WTC11 (cell line): ENCODE measurements around the gene AIFM2.

Experiments
- CREM ChIP-seq: sonication (generic); formaldehyde crosslinking; IDR thresholded peaks from 2 replicates; pipeline ENCODE4 v1.8.1; 2022; ENCODE audit warnings: mild to moderate bottlenecking, missing genetic modification reagents, moderate library complexity
- CTCF ChIP-seq: fragments of 200-600 bp; IDR thresholded peaks from 2 replicates; pipeline ENCODE4 v1.8.0; 2022; ENCODE audit warnings: antibody characterized with exemption
- GTF2I ChIP-seq: fragments of 250-450 bp; sonication (Bioruptor Pico); conservative IDR thresholded peaks from 2 replicates; pipeline ENCODE4 v1.4.0; 2021; ENCODE audit warnings: mild to moderate bottlenecking
- MAX ChIP-seq: sonication (generic); formaldehyde crosslinking; IDR thresholded peaks from 2 replicates; pipeline ENCODE4 v1.8.0; 2022; ENCODE audit warnings: mild to moderate bottlenecking, missing genetic modification reagents
- NFATC4 ChIP-seq: fragments of 250-450 bp; sonication (Bioruptor Pico); IDR thresholded peaks from 2 replicates; pipeline ENCODE4 v1.9.0; 2021; ENCODE audit warnings: mild to moderate bottlenecking
- NFYB ChIP-seq: sonication (generic); formaldehyde crosslinking; conservative IDR thresholded peaks from 2 replicates; pipeline ENCODE4 v1.8.0; 2022; ENCODE audit warnings: low read depth, missing genetic modification reagents
- NR1H2 ChIP-seq: sonication (generic); formaldehyde crosslinking; IDR thresholded peaks from 2 replicates; pipeline ENCODE4 v1.9.0; 2021; ENCODE audit warnings: mild to moderate bottlenecking, moderate library complexity, missing genetic modification reagents
- SP1 ChIP-seq: sonication (generic); formaldehyde crosslinking; conservative IDR thresholded peaks from 2 replicates; pipeline ENCODE4 v1.8.1; 2022; ENCODE audit warnings: missing genetic modification reagents
- STAT6 ChIP-seq: sonication (generic); formaldehyde crosslinking; conservative IDR thresholded peaks from 2 replicates; pipeline ENCODE4 v1.8.1; 2023; ENCODE audit warnings: mild to moderate bottlenecking, low read depth, missing genetic modification reagents, moderate library complexity
- TCF7 ChIP-seq: sonication (generic); formaldehyde crosslinking; IDR thresholded peaks from 2 replicates; pipeline ENCODE4 v1.8.0; 2022; ENCODE audit warnings: mild to moderate bottlenecking, low read depth, missing genetic modification reagents, moderate library complexity
- TP53 ChIP-seq: sonication (generic); formaldehyde crosslinking; IDR thresholded peaks from 2 replicates; pipeline ENCODE4 v1.8.1; 2023; ENCODE audit warnings: mild to moderate bottlenecking, missing genetic modification reagents
- ZNF138 ChIP-seq: sonication (generic); formaldehyde crosslinking; conservative IDR thresholded peaks from 2 replicates; pipeline ENCODE4 v1.8.1; 2022; ENCODE audit warnings: mild to moderate bottlenecking, moderate library complexity, missing genetic modification reagents
- ZNF416 ChIP-seq: fragments of 250-450 bp; sonication (Bioruptor Pico); IDR thresholded peaks from 2 replicates; pipeline ENCODE4 v1.9.0; 2021; ENCODE audit warnings: mild to moderate bottlenecking, inconsistent platforms

GRCh38 chr10:70132098-70133029 is at the start of gene AIFM2:
- 0 out of 2 replicates have a peak, but pooled peaks have one; percentile 34 for TF ChIP-seq CREM (CRISPR knock-in tag)
- no peak for TF ChIP-seq CTCF
- TF ChIP-seq ZNF138 (CRISPR knock-in tag), result no peak
- TF ChIP-seq NFYB (CRISPR knock-in tag), result no peak
- peak; percentile 85 for TF ChIP-seq MAX (CRISPR knock-in tag)
- no peak; the same call in 1 of the 2 replicates for TF ChIP-seq TP53 (CRISPR knock-in tag)
- no peak for TF ChIP-seq ZNF416 (CRISPR knock-in tag)
- TF ChIP-seq NFATC4 (CRISPR knock-in tag), result no peak
- no peak for TF ChIP-seq GTF2I (CRISPR knock-in tag)
- TF ChIP-seq SP1 (CRISPR knock-in tag), result no peak
- no peak for TF ChIP-seq STAT6 (CRISPR knock-in tag)
- no peak for TF ChIP-seq TCF7 (CRISPR knock-in tag)
- TF ChIP-seq NR1H2, result no peak
